ENCODE data around the gene NFX1. TPM values are rescaled to one million over a fixed set of nuclear protein-coding genes. Genes with fewer than 3 reads are reported as not detected.

Gene NFX1
- total RNA-seq, 1 donor from 2014 or later: 45.0 TPM

- Histone ChIP-seq H3K4me3 (no peak overlapping the region), H3K4me1 (peaks cover 56% of the 10 kb centered on the region), H3K36me3 (peaks cover 43% of the 10 kb centered on the region), H3K27me3 (no peaks in the 10 kb centered on the region), H3K9me3 (no peaks in the 10 kb centered on the region), H3K27ac (no peak overlapping the region)
- no peak for TF ChIP-seq CTCF (IDR thresholded peaks at IDR 0.05)
- DNase-seq (no peak), ATAC-seq (no peak)
- intact Hi-C loops (cut with DNase I): no loop called here
Measured at GRCh38 chr9:33291901-33292300, 1.6 kb downstream of the NFX1 start.

GRCh38 chr9:33293782-33294181 is 3.5 kb downstream of the NFX1 start:
- intact Hi-C loops (cut with DNase I): no loop called here
- Histone ChIP-seq H3K27ac (no peak overlapping the region), H3K4me3 (no peak overlapping the region), H3K36me3 (peaks cover 61% of the 10 kb centered on the region), H3K27me3 (no peaks in the 10 kb centered on the region), H3K4me1 (peaks cover 69% of the 10 kb centered on the region), H3K9me3 (no peaks in the 10 kb centered on the region)
- no peak for TF ChIP-seq CTCF (IDR thresholded peaks at IDR 0.05)
- DNase-seq: no peak
- no peak for ATAC-seq

GRCh38 chr9:33294670-33295432 is 4.5 kb downstream of the NFX1 start:
- H3K36me3 ChIP-seq: peaks cover 72% of the 10 kb centered on the region
- H3K4me3 ChIP-seq: no peak overlapping the region
- no peaks in the 10 kb centered on the region for H3K27me3 ChIP-seq
- no peak for ATAC-seq
- no peak overlapping the region for H3K27ac ChIP-seq
- no peak for DNase-seq
- H3K9me3 ChIP-seq: no peaks in the 10 kb centered on the region
- TF ChIP-seq CTCF (IDR thresholded peaks at IDR 0.05): no peak
- intact Hi-C loops (cut with DNase I): no loop called here
- H3K4me1 ChIP-seq: peaks cover 65% of the 10 kb centered on the region

GRCh38 chr9:33295571-33295970 is 5.3 kb downstream of the NFX1 start:
- Histone ChIP-seq H3K27ac (no peak overlapping the region), H3K4me1 (peaks cover 65% of the 10 kb centered on the region), H3K9me3 (no peaks in the 10 kb centered on the region), H3K27me3 (no peaks in the 10 kb centered on the region), H3K36me3 (peaks cover 79% of the 10 kb centered on the region), H3K4me3 (no peak overlapping the region)
- ATAC-seq (no peak), DNase-seq (no peak)
- intact Hi-C loops (cut with DNase I): no loop called here
- no peak for TF ChIP-seq CTCF (IDR thresholded peaks at IDR 0.05)

- Histone ChIP-seq H3K4me3 (no peak overlapping the region), H3K27me3 (no peaks in the 10 kb centered on the region), H3K36me3 (peaks cover 91% of the 10 kb centered on the region), H3K9me3 (no peaks in the 10 kb centered on the region), H3K4me1 (peaks cover 52% of the 10 kb centered on the region), H3K27ac (no peak overlapping the region)
- no peak for DNase-seq
- TF ChIP-seq CTCF (IDR thresholded peaks at IDR 0.05): no peak
- intact Hi-C loops (cut with DNase I): no loop called here
- peak; percentile 89 for ATAC-seq
Measured at GRCh38 chr9:33297432-33297831, 7.1 kb downstream of the NFX1 start.
